Erythroblast (primary cell): Measurements from ENCODE around the gene PSIP1.

ENCODE experiments used
- GATA1 ChIP-seq: IDR thresholded peaks from 2 replicates; pipeline ENCODE4 v1.6.1; 2011; ENCODE audit warnings: low read depth, mild to moderate bottlenecking, control low read depth, low read length, moderate library complexity
- POLR2A ChIP-seq: IDR thresholded peaks from 2 replicates; pipeline ENCODE4 v1.6.1; 2011; ENCODE audit warnings: mild to moderate bottlenecking, low read length

GRCh38 chr9:15519831-15520230, 9.1 kb upstream of the PSIP1 start:
- TF ChIP-seq POLR2A, result no peak
- TF ChIP-seq GATA1, result no peak
